ENCODE data around the gene TRIM28.

GRCh38 chr19:58516964-58517833 lies 26.7 kb upstream of the TRIM28 start:
- no peak for TF ChIP-seq CTCF (IDR thresholded peaks at IDR 0.05)
- no peak for TF ChIP-seq POLR2A (IDR thresholded peaks at IDR 0.05)

All from thyroid gland (tissue), 4 donors.